Colonic mucosa (tissue), 4 donors: ENCODE results near the gene STOML2. TPM values are rescaled to one million over a fixed set of nuclear protein-coding genes. Genes with fewer than 3 reads are reported as not detected.

Experiments used
- DNase-seq: peaks from one replicate; pipeline ENCODE4 v3.0.0-alpha.2; 2020
- H3K27ac ChIP-seq: fragments of 200-600 bp; one replicate; pipeline ENCODE4 v1.8.0; 2021
- H3K27me3 ChIP-seq: fragments of 200-600 bp; one replicate; pipeline ENCODE4 v1.8.0; 2021
- H3K36me3 ChIP-seq: fragments of 200-600 bp; one replicate; pipeline ENCODE4 v1.8.0; 2021
- H3K4me1 ChIP-seq: fragments of 200-600 bp; one replicate; pipeline ENCODE4 v1.8.0; 2021; ENCODE audit warnings: mild to moderate bottlenecking
- H3K4me3 ChIP-seq: fragments of 200-600 bp; one replicate; pipeline ENCODE4 v1.8.0; 2021
- H3K9ac ChIP-seq, 2 donors: one replicate each; pipeline ENCODE4 v1.7.0; 2013; ENCODE audit warnings: control low read depth in 2 of 2, low read depth in 2 of 2, low read length in 2 of 2
- H3K9me3 ChIP-seq: fragments of 200-600 bp; one replicate; pipeline ENCODE4 v1.8.0; 2021
- CTCF ChIP-seq: fragments of 200-600 bp; IDR thresholded peaks from one replicate; pipeline ENCODE4 v1.8.0; 2022; ENCODE audit warnings: antibody characterized with exemption, mild to moderate bottlenecking
- intact Hi-C: fragments of 100-400 bp; cut with DNase I; formaldehyde crosslinking; loops from one replicate; pipeline ENCODE4 v1.14.1; 2022
- total RNA-seq, 2 donors: library from RNA; stranded (reverse); fragmentation: NEBNext Ultra II Directional in 1 of 2; extraction: Animal tissue kit (Norgen Biotek cat#: 25700) in 1 of 2; gene quantifications; one replicate each; pipeline ENCODE4 v1.2.1, GENCODE V29; 2021
- donor health status: healthy.
- donor health status: DM: no; HTN: no; CAD: no.
- donor health status: DM: no; HTN: no; CAD: no.

The STOML2 gene
- total RNA-seq, 2 donors from 2014 or later, result 111 to 233 TPM

- Histone ChIP-seq H3K9me3 (no peaks in the 10 kb centered on the region), H3K4me3 (no peak overlapping the region), H3K27me3 (no peaks in the 10 kb centered on the region), H3K4me1 (no peaks in the 10 kb centered on the region), H3K9ac (no peak overlapping the region), H3K36me3 (peaks cover 84% of the 10 kb centered on the region), H3K27ac (no peak overlapping the region)
- intact Hi-C loops, result no loop called here
- DNase-seq, result no peak
- TF ChIP-seq CTCF, result no peak
These were observed 42.3 kb downstream of the STOML2 start for GRCh38 chr9:35060548-35061207.

GRCh38 chr9:35059438-35059837 is 43.5 kb downstream of the STOML2 start:
- Histone ChIP-seq H3K36me3 (peaks cover 72% of the 10 kb centered on the region), H3K9me3 (no peaks in the 10 kb centered on the region), H3K4me3 (no peak overlapping the region), H3K4me1 (no peaks in the 10 kb centered on the region), H3K27me3 (no peaks in the 10 kb centered on the region), H3K9ac (no peak overlapping the region), H3K27ac (no peak overlapping the region)
- no peak for DNase-seq
- intact Hi-C loops, result loop anchor here (10.0 kb wide), 1 partner anchor 165 kb away; a partner anchor contains a TSS
- no peak for TF ChIP-seq CTCF

GRCh38 chr9:35057271-35057620 is 45.7 kb downstream of the STOML2 start:
- intact Hi-C loops, result loop anchor here (10.0 kb wide), 1 partner anchor 162 kb away; a partner anchor contains a TSS

GRCh38 chr9:35056571-35057270 is 46.2 kb downstream of the STOML2 start:
- H3K4me3 ChIP-seq, result no peak overlapping the region

More at GRCh38 chr9:35057271-35057620, 45.7 kb downstream of the STOML2 start:
- H3K4me1 ChIP-seq, result no peaks in the 10 kb centered on the region
- no peak overlapping the region for H3K9ac ChIP-seq
- no peak overlapping the region for H3K27ac ChIP-seq
- H3K36me3 ChIP-seq, result peaks cover 51% of the 10 kb centered on the region
- no peak for TF ChIP-seq CTCF
- no peak overlapping the region for H3K4me3 ChIP-seq
- H3K9me3 ChIP-seq, result no peaks in the 10 kb centered on the region
- DNase-seq, result no peak
- H3K27me3 ChIP-seq, result no peaks in the 10 kb centered on the region

More at GRCh38 chr9:35056571-35057270, 46.2 kb downstream of the STOML2 start:
- no peaks in the 10 kb centered on the region for H3K4me1 ChIP-seq
- no peak overlapping the region for H3K27ac ChIP-seq
- no peak for DNase-seq
- no peaks in the 10 kb centered on the region for H3K27me3 ChIP-seq
- intact Hi-C loops, result loop anchor here (10.0 kb wide), 1 partner anchor 162 kb away; a partner anchor contains a TSS
- peaks cover 46% of the 10 kb centered on the region for H3K36me3 ChIP-seq
- H3K9me3 ChIP-seq, result no peaks in the 10 kb centered on the region
- no peak overlapping the region for H3K9ac ChIP-seq
- TF ChIP-seq CTCF, result no peak
